ENCODE data around the gene GCNT1.
"Not testable (repeated sequence)": the region's sequence is repeated elsewhere in the genome, so short reads cannot be mapped to it uniquely, and the experiment has no call there.

The GCNT1 gene

DNA sequence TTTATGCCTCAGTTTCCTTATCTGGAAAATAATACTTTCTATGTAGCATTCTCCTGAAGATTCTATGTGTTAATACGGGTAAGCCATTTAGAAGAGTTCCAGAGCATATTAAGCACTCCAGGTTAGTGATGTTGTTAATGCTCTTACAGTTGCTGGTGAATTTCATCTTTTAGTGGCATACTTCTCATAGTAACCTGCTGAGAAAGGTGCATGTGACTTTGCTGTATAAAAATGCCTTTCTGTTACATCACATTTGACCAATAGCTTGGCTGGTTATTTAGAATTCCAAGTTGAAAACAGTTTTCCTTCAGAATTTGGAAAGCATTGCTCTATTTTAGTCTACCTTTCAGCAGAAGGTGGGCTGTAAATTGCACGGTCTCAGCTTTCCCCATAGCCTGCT is 27.2 kb downstream of the GCNT1 start:
- H3K79me2 ChIP-seq (ENCODE audit: insufficient read depth, low read depth), result no peaks in the 10 kb centered on the region

DNA sequence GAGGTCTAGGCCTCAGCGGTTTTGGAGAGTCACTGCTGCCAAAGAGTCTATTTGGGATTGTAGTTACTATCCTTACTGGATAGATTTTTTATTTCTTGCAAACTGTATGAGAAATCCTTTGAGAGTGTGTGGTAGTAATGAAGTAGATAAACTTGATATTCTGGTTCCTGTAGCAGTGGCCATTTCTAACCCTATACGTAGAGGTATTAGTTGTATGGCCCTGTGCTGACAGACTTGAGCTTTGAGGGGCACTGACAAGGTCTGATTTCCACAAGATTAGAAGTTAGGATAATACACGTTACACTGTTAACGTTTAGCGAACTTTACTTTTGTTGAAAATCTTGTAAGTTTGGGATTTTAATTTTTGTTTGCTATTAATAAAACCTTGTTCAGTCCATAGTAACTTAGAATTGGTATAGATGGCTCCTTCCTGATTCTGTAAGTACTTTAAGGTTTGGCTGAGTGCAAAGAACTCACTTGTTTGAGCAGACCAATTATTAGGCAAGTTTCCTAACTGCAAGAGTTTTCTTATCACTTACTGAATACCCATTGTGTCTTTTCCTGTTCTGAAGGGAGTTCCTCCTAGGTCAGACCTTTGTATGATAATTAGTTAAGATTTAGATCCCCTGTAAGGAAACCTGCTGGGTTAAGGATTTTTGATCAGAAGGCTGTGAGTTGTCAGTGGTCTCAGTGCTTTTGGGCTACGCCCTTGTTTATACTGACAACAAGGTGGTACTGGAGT is 31.4 kb downstream of the GCNT1 start:
- Histone ChIP-seq H3K27ac (no peak overlapping the region), H3K4me2 (no peak overlapping the region)

More for the DNA sequence above, 27.2 kb downstream of the GCNT1 start:
- no peaks in the 10 kb centered on the region for H3K36me3 ChIP-seq (ENCODE audit: insufficient read depth)
- H3K27ac ChIP-seq, result no peak overlapping the region
- no peaks in the 10 kb centered on the region for H4K20me1 ChIP-seq (ENCODE audit: insufficient read depth)
- no peak overlapping the region for H3K4me2 ChIP-seq
- no peak overlapping the region for H3K4me3 ChIP-seq (IDR thresholded peaks at IDR 0.05; ENCODE audit: insufficient read depth, low read depth, low read length)
- H2AFZ ChIP-seq (ENCODE audit: low read depth), result no peak overlapping the region
- TF ChIP-seq, protein P1, sequence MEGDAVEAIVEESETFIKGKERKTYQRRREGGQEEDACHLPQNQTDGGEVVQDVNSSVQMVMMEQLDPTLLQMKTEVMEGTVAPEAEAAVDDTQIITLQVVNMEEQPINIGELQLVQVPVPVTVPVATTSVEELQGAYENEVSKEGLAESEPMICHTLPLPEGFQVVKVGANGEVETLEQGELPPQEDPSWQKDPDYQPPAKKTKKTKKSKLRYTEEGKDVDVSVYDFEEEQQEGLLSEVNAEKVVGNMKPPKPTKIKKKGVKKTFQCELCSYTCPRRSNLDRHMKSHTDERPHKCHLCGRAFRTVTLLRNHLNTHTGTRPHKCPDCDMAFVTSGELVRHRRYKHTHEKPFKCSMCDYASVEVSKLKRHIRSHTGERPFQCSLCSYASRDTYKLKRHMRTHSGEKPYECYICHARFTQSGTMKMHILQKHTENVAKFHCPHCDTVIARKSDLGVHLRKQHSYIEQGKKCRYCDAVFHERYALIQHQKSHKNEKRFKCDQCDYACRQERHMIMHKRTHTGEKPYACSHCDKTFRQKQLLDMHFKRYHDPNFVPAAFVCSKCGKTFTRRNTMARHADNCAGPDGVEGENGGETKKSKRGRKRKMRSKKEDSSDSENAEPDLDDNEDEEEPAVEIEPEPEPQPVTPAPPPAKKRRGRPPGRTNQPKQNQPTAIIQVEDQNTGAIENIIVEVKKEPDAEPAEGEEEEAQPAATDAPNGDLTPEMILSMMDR (conservative IDR thresholded peaks at IDR 0.05; ENCODE audit: low read depth, low read length), result no peak
- H3K4me1 ChIP-seq (ENCODE audit: low read depth, poor library complexity, severe bottlenecking), result no peaks in the 10 kb centered on the region
- no peaks in the 10 kb centered on the region for H3K27me3 ChIP-seq (ENCODE audit: insufficient read depth, low read depth)
- H3K9ac ChIP-seq, result no peak overlapping the region

DNA sequence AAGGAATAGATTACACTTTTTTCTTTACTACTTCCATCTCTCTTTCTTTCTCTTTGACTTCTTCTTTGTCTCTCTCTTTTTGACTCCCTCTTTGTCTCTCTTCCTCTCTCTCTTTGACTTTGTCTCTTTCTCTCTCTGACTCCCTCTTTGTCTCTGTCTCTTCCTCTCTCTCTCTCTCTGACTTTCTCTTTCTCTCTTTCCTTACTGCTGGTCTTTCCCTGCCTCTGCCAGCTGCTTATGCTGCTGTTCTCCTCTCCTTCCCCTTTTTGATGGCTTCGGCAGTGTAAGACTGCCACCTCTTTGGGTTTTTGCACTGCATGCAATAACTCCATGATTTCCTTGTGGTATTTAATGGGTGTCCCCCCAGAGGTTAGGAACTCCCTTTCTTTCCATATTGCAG is 32.1 kb downstream of the GCNT1 start:
- not testable (repeated sequence) for H3K9ac ChIP-seq; H3K79me2 ChIP-seq (ENCODE audit: insufficient read depth, low read depth); H2AFZ ChIP-seq (ENCODE audit: low read depth); H3K4me3 ChIP-seq (IDR thresholded peaks at IDR 0.05; ENCODE audit: insufficient read depth, low read depth, low read length); H3K4me2 ChIP-seq; H3K27ac ChIP-seq; H3K36me3 ChIP-seq (ENCODE audit: insufficient read depth); H3K4me1 ChIP-seq (ENCODE audit: low read depth, poor library complexity, severe bottlenecking); H4K20me1 ChIP-seq (ENCODE audit: insufficient read depth); H3K27me3 ChIP-seq (ENCODE audit: insufficient read depth, low read depth)

More for the DNA sequence above, 31.4 kb downstream of the GCNT1 start:
- H3K36me3 ChIP-seq (ENCODE audit: insufficient read depth), result no peaks in the 10 kb centered on the region
- no peaks in the 10 kb centered on the region for H4K20me1 ChIP-seq (ENCODE audit: insufficient read depth)
- H3K4me3 ChIP-seq (IDR thresholded peaks at IDR 0.05; ENCODE audit: insufficient read depth, low read depth, low read length), result no peak overlapping the region
- no peaks in the 10 kb centered on the region for H3K79me2 ChIP-seq (ENCODE audit: insufficient read depth, low read depth)
- no peak overlapping the region for H2AFZ ChIP-seq (ENCODE audit: low read depth)
- TF ChIP-seq, protein P1 (conservative IDR thresholded peaks at IDR 0.05; ENCODE audit: low read depth, low read length), result no peak
- H3K27me3 ChIP-seq (ENCODE audit: insufficient read depth, low read depth), result no peaks in the 10 kb centered on the region
- H3K4me1 ChIP-seq (ENCODE audit: low read depth, poor library complexity, severe bottlenecking), result no peaks in the 10 kb centered on the region
- no peak overlapping the region for H3K9ac ChIP-seq

DNA sequence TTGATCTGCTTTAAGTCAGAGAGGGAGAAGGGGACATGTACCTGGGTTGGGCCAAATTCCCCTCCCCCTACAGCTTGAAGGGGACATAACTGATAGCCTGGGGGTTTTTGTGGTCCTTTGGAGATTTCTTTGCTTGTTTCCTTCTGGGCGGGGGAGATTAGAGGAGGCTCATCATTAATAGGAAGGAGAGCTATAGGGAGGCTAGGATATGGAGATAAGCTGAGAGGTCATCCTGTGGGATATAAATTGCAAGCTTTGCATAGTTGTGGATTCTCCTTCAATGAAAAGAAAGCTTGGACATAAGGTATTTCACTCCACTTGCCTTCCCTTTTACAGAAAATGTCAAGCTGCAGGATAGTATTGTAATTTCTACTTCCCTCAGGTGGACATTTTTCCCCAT is 34.5 kb downstream of the GCNT1 start:
- not testable (repeated sequence) for H3K36me3 ChIP-seq (ENCODE audit: insufficient read depth); H4K20me1 ChIP-seq (ENCODE audit: insufficient read depth); H3K79me2 ChIP-seq (ENCODE audit: insufficient read depth, low read depth); H2AFZ ChIP-seq (ENCODE audit: low read depth); H3K27me3 ChIP-seq (ENCODE audit: insufficient read depth, low read depth); H3K4me1 ChIP-seq (ENCODE audit: low read depth, poor library complexity, severe bottlenecking); H3K4me2 ChIP-seq; H3K27ac ChIP-seq; H3K9ac ChIP-seq; H3K4me3 ChIP-seq (IDR thresholded peaks at IDR 0.05; ENCODE audit: insufficient read depth, low read depth, low read length)

DNA sequence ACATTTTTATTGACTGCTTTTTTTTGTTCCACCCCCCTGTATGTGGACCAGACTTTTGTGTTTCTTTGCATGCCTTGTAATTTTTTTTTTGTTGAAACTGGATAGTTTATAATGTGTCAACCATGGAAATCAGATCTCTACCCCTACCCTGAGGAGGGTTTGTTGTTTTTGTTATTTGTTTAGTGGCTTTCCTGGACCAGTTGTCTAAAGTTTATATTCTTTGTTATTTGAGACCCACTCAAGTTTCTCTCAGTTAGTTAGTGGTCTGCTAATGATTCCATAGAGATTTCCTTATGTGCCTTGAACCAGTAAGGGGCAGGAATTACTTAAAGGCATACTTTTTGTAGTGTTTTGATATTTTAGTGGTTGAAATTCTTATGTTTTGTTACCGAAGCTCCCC is 41.1 kb downstream of the GCNT1 start:
- H3K27ac ChIP-seq, result no peak overlapping the region

More for the DNA sequence above, 41.1 kb downstream of the GCNT1 start:
- no peak overlapping the region for H2AFZ ChIP-seq (ENCODE audit: low read depth)
- no peaks in the 10 kb centered on the region for H3K4me1 ChIP-seq (ENCODE audit: low read depth, poor library complexity, severe bottlenecking)
- H4K20me1 ChIP-seq (ENCODE audit: insufficient read depth), result no peaks in the 10 kb centered on the region
- TF ChIP-seq, protein P1 (conservative IDR thresholded peaks at IDR 0.05; ENCODE audit: low read depth, low read length), result no peak
- no peak overlapping the region for H3K4me3 ChIP-seq (IDR thresholded peaks at IDR 0.05; ENCODE audit: insufficient read depth, low read depth, low read length)
- no peaks in the 10 kb centered on the region for H3K27me3 ChIP-seq (ENCODE audit: insufficient read depth, low read depth)
- H3K79me2 ChIP-seq (ENCODE audit: insufficient read depth, low read depth), result no peaks in the 10 kb centered on the region
- no peak overlapping the region for H3K4me2 ChIP-seq
- no peak overlapping the region for H3K9ac ChIP-seq
- H3K36me3 ChIP-seq (ENCODE audit: insufficient read depth), result no peaks in the 10 kb centered on the region
